ENCODE data around the gene TAS1R3. TPM values are rescaled to one million over a fixed set of nuclear protein-coding genes. Genes with fewer than 3 reads are reported as not detected.

Gene TAS1R3
- total RNA-seq, 4 donors from 2014 or later, result 0.13 to 0.57 (median 0.30) TPM

GRCh38 chr1:1335283-1335682 lies 4.2 kb downstream of the TAS1R3 start:
- H3K27ac ChIP-seq, result no peak overlapping the region
- H3K27me3 ChIP-seq, result peaks cover 0 to 9% (median 0%) of the 10 kb centered on the region in 4 donors
- H3K4me1 ChIP-seq, result peaks cover 31 to 58% (median 33%) of the 10 kb centered on the region in 3 donors
- no peak for DNase-seq
- no peaks in the 10 kb centered on the region for H3K9me3 ChIP-seq
- peaks cover 25 to 53% (median 39%) of the 10 kb centered on the region in 3 donors for H3K36me3 ChIP-seq
- no peak overlapping the region for H3K4me3 ChIP-seq
- WGBS, 2 donors, result 84 to 85% methylated on average over 6 to 9 of the region's 16 CpGs
- no peak for TF ChIP-seq POLR2A (IDR thresholded peaks at IDR 0.05)
- TF ChIP-seq, protein P1, sequence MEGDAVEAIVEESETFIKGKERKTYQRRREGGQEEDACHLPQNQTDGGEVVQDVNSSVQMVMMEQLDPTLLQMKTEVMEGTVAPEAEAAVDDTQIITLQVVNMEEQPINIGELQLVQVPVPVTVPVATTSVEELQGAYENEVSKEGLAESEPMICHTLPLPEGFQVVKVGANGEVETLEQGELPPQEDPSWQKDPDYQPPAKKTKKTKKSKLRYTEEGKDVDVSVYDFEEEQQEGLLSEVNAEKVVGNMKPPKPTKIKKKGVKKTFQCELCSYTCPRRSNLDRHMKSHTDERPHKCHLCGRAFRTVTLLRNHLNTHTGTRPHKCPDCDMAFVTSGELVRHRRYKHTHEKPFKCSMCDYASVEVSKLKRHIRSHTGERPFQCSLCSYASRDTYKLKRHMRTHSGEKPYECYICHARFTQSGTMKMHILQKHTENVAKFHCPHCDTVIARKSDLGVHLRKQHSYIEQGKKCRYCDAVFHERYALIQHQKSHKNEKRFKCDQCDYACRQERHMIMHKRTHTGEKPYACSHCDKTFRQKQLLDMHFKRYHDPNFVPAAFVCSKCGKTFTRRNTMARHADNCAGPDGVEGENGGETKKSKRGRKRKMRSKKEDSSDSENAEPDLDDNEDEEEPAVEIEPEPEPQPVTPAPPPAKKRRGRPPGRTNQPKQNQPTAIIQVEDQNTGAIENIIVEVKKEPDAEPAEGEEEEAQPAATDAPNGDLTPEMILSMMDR (IDR thresholded peaks at IDR 0.05), result no peak
- intact Hi-C loops (cut with DNase I), result no loop called here

- Histone ChIP-seq H3K9me3 (no peaks in the 10 kb centered on the region), H3K4me3 (no peak overlapping the region), H3K4me1 (peaks cover 27 to 53% (median 29%) of the 10 kb centered on the region in 3 donors), H3K36me3 (peaks cover 25 to 58% (median 44%) of the 10 kb centered on the region in 3 donors), H3K27ac (no peak overlapping the region), H3K27me3 (peaks cover 0 to 9% (median 0%) of the 10 kb centered on the region in 4 donors)
- DNase-seq, result no peak
- intact Hi-C loops (cut with DNase I), result no loop called here
- WGBS, 2 donors, result 89% methylated on average over 5 of the region's 21 CpGs; no CpG with 5 or more reads in 1 of the 2 donors
- TF ChIP-seq, protein P1 (IDR thresholded peaks at IDR 0.05), result no peak
- no peak for TF ChIP-seq POLR2A (IDR thresholded peaks at IDR 0.05)
Observed at GRCh38 chr1:1335792-1336248, 4.7 kb downstream of the TAS1R3 start.

DNA sequence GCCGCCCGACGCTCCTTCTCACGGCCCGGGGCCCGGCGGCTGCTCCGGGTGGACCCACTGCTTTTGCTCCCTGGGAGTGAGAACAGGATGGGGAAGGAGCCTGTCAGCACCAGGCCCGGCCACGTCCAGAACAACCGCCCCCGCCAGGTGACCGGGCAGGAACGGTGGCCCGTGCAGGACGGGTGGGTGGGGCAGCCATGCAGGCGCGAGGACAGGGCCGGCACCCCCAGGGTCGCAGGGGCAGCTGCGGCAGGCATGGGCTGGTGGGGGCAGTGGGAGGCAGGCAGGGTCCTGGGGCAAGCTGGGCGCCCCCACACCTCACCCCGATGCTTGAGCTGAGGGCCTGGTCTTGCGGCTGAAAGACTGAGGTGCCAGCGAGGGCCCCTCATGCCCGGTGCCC lies 5.4 kb downstream of the TAS1R3 start:
- intact Hi-C loops (cut with DNase I), result no loop called here
- Histone ChIP-seq H3K27ac (no peak overlapping the region), H3K4me3 (no peak overlapping the region), H3K9me3 (no peaks in the 10 kb centered on the region), H3K27me3 (peaks cover 0 to 5% (median 0%) of the 10 kb centered on the region in 4 donors), H3K36me3 (peaks cover 25 to 64% (median 48%) of the 10 kb centered on the region in 3 donors), H3K4me1 (peaks cover 21 to 47% (median 23%) of the 10 kb centered on the region in 3 donors)
- no CpG with 5 or more reads among the region's 26 CpGs for WGBS, 2 donors
- DNase-seq, result no peak
- TF ChIP-seq POLR2A (IDR thresholded peaks at IDR 0.05), result no peak
- TF ChIP-seq, protein P1 (IDR thresholded peaks at IDR 0.05), result no peak

DNA sequence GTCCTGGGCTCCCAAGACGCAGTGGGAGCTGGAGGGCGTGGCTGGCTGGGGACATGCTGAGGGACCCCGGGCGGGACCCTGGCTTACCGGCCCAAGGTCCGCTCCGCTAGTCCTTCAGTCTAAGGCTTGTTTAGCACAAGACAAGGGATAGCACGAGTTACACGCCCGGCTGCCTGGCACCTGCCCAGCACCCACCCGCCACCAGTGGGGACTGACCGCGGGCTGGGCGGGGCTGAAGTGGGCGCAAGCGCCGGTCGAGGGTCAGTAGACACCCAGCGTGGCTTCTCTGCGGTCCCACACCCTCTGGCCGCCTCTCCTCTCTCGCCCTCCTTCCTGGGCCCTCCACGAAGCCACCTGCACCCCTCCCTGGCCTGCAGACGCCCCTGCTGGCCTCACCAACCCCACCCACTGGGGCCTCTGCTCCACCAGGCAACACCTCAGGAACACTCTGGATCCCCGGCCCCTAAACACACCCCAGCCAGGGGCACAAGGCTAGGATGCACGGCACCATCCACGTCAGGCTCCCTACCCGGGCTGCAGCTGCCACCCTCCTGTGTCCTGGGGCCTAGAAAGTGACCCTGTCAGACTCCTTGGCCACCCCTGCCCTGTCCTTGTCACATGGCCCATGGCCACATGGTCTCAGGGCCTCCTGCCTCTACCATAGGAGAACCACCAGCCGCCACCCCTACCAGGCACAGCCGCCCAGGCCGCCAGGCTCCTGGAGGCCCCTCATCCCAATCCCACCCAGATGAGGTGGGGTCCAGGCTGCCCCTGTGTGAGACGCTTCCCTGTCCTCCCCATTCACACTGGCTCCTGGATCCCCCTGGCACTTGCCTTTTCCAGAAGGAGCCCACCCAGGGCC lies 6.1 kb downstream of the TAS1R3 start:
- Histone ChIP-seq H3K4me3 (no peak overlapping the region), H3K27ac (peak overlapping the region in 1 of 4 donors; percentile 29), H3K9me3 (no peaks in the 10 kb centered on the region), H3K27me3 (no peaks in the 10 kb centered on the region), H3K4me1 (peaks cover 14 to 40% (median 18%) of the 10 kb centered on the region in 3 donors), H3K36me3 (peaks cover 25 to 71% (median 51%) of the 10 kb centered on the region in 3 donors)
- 95% methylated on average over 4 to 13 of the region's 32 CpGs for WGBS, 2 donors
- DNase-seq, result no peak
- intact Hi-C loops (cut with DNase I), result no loop called here
- no peak for TF ChIP-seq POLR2A (IDR thresholded peaks at IDR 0.05)
- TF ChIP-seq, protein P1 (IDR thresholded peaks at IDR 0.05), result no peak

- TF ChIP-seq POLR2A (IDR thresholded peaks at IDR 0.05), result no peak
- TF ChIP-seq, protein P1 (IDR thresholded peaks at IDR 0.05), result no peak
- DNase-seq, result no peak
Observed at GRCh38 chr1:1337793-1338147, 6.7 kb downstream of the TAS1R3 start.

More at GRCh38 chr1:1337793-1338147, 6.7 kb downstream of the TAS1R3 start:
- Histone ChIP-seq H3K4me3 (no peak overlapping the region), H3K27me3 (no peaks in the 10 kb centered on the region), H3K4me1 (peaks cover 8 to 40% (median 13%) of the 10 kb centered on the region in 3 donors), H3K36me3 (peaks cover 25 to 76% (median 51%) of the 10 kb centered on the region in 3 donors), H3K9me3 (no peaks in the 10 kb centered on the region), H3K27ac (peak overlapping the region in 1 of 4 donors; percentile 29)
- no CpG with 5 or more reads among the region's 18 CpGs for WGBS, 2 donors
- intact Hi-C loops (cut with DNase I), result no loop called here
